PC-3 (cell line): ENCODE measurements around the gene INAFM2. TPM values are rescaled to one million over a fixed set of nuclear protein-coding genes. Genes with fewer than 3 reads are reported as not detected.

Experiments used
- ATAC-seq: fragments of 200-7000 bp; cut with Tn5 transposase; 2 replicates; pipeline ENCODE4 v1.9.1; 2020; ENCODE audit warnings: mild to moderate bottlenecking, moderate library complexity
- BruUV-seq: library from RNA; stranded (reverse); fragments of 400-500 nt; replicated peaks from 2 replicates; lab custom pipeline; 2021; lab: Mats Ljungman, UMichigan
- CTCF ChIA-PET: fragments of 300-600 bp; sonication (Branson Sonifier 250); formaldehyde crosslinking; loops from one replicate; lab custom pipeline; 2022; ENCODE audit warnings: antibody characterized with exemption; lab: Charles Lee
- POLR2A ChIA-PET: fragments of 300-600 bp; sonication (Branson Sonifier 250); formaldehyde crosslinking; loops from one replicate; lab custom pipeline; 2022; ENCODE audit warnings: antibody characterized with exemption; ENCODE audit not compliant: unreplicated experiment; lab: Charles Lee
- DNase-seq: peaks from one replicate; pipeline ENCODE4 v3.0.0-alpha.2; 2015
- H2AFZ ChIP-seq: fragments of 300-600 bp; sonication (generic); 2 replicates; pipeline ENCODE4 v1.6.0; 2016; ENCODE audit warnings: antibody characterized with exemption, low read length
- H3F3A ChIP-seq: fragments of 300-600 bp; sonication (generic); one replicate; pipeline ENCODE4 v1.6.0; 2017; ENCODE audit warnings: antibody characterized with exemption, low read length, control low read depth, mild to moderate bottlenecking; ENCODE audit not compliant: unreplicated experiment
- H3K27ac ChIP-seq: fragments of 300-600 bp; sonication (generic); 2 replicates; pipeline ENCODE4 v1.5.1; 2016; ENCODE audit warnings: mild to moderate bottlenecking, low read length
- H3K27me3 ChIP-seq: fragments of 300-600 bp; sonication (generic); 2 replicates; pipeline ENCODE4 v1.6.1; 2016; ENCODE audit warnings: low read length, mixed read lengths
- H3K36me3 ChIP-seq: fragments of 300-600 bp; sonication (generic); 2 replicates; pipeline ENCODE4 v1.6.1; 2016; ENCODE audit warnings: low read depth, mixed run types, low read length, mixed read lengths
- H3K4me1 ChIP-seq: fragments of 300-600 bp; sonication (generic); 2 replicates; pipeline ENCODE4 v1.5.1; 2016; ENCODE audit warnings: low read length; ENCODE audit not compliant: insufficient read depth
- H3K4me2 ChIP-seq: fragments of 300-600 bp; sonication (generic); 2 replicates; pipeline ENCODE4 v1.6.0; 2016; ENCODE audit warnings: low read length
- H3K4me3 ChIP-seq: fragments of 300-600 bp; sonication (generic); 2 replicates; pipeline ENCODE4 v1.5.1; 2016; ENCODE audit warnings: mild to moderate bottlenecking, low read length, mixed read lengths
- H3K79me2 ChIP-seq: fragments of 300-600 bp; sonication (generic); 2 replicates; pipeline ENCODE4 v1.6.1; 2017; ENCODE audit warnings: low read length, mixed read lengths
- H3K9ac ChIP-seq: fragments of 300-600 bp; sonication (generic); 2 replicates; pipeline ENCODE4 v1.6.0; 2016; ENCODE audit warnings: mild to moderate bottlenecking, low read length
- H3K9me2 ChIP-seq: fragments of 300-600 bp; sonication (generic); replicated peaks from 2 replicates; pipeline ENCODE4 v1.6.1; 2016; ENCODE audit warnings: mixed run types, low read length, mixed read lengths
- H3K9me3 ChIP-seq: fragments of 300-600 bp; sonication (generic); 2 replicates; pipeline ENCODE4 v1.6.1; 2016; ENCODE audit warnings: low read length, mixed read lengths
- H4K20me1 ChIP-seq: fragments of 300-600 bp; sonication (generic); 2 replicates; pipeline ENCODE4 v1.6.1; 2016; ENCODE audit warnings: low read length, mixed read lengths
- EZH2 ChIP-seq: fragments of 300-600 bp; sonication (generic); IDR thresholded peaks from one replicate; pipeline ENCODE4 v1.6.1; 2017; ENCODE audit warnings: antibody characterized with exemption, mild to moderate bottlenecking, low read length; ENCODE audit not compliant: unreplicated experiment
- EZH2phosphoT487 ChIP-seq: fragments of 300-600 bp; sonication (generic); IDR thresholded peaks from 2 replicates; pipeline ENCODE4 v1.6.1; 2018; ENCODE audit warnings: mild to moderate bottlenecking, antibody characterized with exemption, low read length, borderline replicate concordance
- intact Hi-C: fragments of 100-400 bp; cut with micrococcal nuclease; formaldehyde crosslinking; loops from 2 replicates; pipeline ENCODE4 v1.9.0; 2023
- total RNA-seq: library from RNA; depleted of rRNA; stranded (reverse); fragments of >200 nt; gene quantifications from 2 replicates; pipeline ENCODE4 v1.2.3, GENCODE V29; 2014
- TF ChIP-seq, protein P1 (sequence below): fragments of 300-600 bp; sonication (generic); conservative IDR thresholded peaks from 2 replicates; pipeline ENCODE4 v1.5.1; 2017; ENCODE audit warnings: antibody characterized with exemption, low read depth, mild to moderate bottlenecking, low read length

Gene INAFM2
- total RNA-seq, 1 experiment from 2014 or later, result 22.1 TPM

DNA sequence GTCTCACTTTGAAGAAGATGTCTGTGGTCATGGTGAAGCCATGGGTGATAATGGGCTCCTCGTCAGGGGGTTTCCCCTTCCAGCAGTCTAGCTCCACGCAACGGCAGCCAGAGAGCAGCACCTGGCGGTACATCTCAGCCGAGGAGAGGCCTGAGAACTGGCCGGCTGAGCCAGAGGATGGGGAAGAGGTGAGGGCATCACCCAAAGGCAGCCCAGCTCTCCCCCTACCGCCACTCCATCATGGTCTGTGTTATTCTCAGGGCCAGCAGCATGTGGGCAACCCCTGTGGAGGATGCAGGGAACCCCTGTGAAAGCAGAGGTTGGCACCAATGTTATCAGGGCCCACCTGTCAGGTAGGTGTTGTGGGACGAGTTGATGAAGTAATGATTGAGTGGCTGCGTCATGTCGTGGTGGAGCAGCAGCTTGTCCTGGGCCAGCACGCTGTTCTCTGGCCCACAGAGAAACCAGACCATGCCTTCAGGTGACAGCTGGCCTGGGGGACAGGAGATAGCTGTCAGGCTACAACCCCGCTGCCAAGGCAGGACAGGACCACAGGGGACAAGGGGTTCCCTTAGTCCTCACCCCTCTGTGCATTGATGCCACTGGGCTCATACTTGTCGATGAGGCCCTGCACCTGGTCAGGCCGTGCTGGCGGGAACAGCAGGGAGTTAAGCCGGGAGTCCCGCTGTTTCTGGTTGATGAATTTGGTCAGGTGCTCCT is 25.1 kb upstream of the INAFM2 start:
- Histone ChIP-seq H3K79me2 (no peaks in the 10 kb centered on the region), H3K36me3 (no peaks in the 10 kb centered on the region), H4K20me1 (no peaks in the 10 kb centered on the region), H2AFZ (no peak overlapping the region), H3K4me1 (no peaks in the 10 kb centered on the region), H3K4me2 (no peak overlapping the region), H3K9me3 (no peaks in the 10 kb centered on the region), H3K27me3 (no peaks in the 10 kb centered on the region), H3K4me3 (no peak overlapping the region), H3K9ac (no peak overlapping the region), H3K27ac (no peak overlapping the region), H3K9me2 (no peaks in the 10 kb centered on the region), H3F3A (no peaks in the 10 kb centered on the region)
- BruUV-seq, result no TSS peak
- ChIA-PET POLR2A (no interaction called here), CTCF (interaction anchor here (0.6 kb wide), 1 partner anchor 23 kb away, joined by 3 read pairs; no protein-coding TSS in a partner anchor)
- intact Hi-C loops, result no loop called here
- no peak for DNase-seq
- TF ChIP-seq EZH2, result no peak
- TF ChIP-seq EZH2phosphoT487, result no peak
- TF ChIP-seq, protein P1, sequence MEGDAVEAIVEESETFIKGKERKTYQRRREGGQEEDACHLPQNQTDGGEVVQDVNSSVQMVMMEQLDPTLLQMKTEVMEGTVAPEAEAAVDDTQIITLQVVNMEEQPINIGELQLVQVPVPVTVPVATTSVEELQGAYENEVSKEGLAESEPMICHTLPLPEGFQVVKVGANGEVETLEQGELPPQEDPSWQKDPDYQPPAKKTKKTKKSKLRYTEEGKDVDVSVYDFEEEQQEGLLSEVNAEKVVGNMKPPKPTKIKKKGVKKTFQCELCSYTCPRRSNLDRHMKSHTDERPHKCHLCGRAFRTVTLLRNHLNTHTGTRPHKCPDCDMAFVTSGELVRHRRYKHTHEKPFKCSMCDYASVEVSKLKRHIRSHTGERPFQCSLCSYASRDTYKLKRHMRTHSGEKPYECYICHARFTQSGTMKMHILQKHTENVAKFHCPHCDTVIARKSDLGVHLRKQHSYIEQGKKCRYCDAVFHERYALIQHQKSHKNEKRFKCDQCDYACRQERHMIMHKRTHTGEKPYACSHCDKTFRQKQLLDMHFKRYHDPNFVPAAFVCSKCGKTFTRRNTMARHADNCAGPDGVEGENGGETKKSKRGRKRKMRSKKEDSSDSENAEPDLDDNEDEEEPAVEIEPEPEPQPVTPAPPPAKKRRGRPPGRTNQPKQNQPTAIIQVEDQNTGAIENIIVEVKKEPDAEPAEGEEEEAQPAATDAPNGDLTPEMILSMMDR, result no peak
- no peak for ATAC-seq

DNA sequence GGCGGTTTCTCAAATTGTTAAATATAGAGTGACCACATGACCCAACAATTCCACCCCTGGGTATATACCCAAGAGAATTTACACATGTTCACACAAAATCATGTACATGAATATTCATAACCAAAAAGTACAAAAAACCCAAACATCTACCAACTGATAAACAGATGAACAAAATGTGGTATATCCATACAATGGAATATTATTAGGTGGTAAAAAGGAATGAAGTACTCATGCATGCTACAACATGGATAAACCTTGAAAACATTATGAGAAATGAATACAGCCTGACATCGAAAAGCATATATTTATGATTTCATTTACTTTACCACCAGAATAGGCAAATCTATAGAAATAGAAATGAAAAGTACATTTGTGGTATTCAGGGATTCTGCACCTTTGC is 23.1 kb upstream of the INAFM2 start:
- TF ChIP-seq EZH2 (no peak), EZH2phosphoT487 (no peak)
- TF ChIP-seq, protein P1, result no peak
- Histone ChIP-seq H3K9me2 (no peaks in the 10 kb centered on the region), H4K20me1 (no peaks in the 10 kb centered on the region), H3K79me2 (no peaks in the 10 kb centered on the region), H3K27me3 (no peaks in the 10 kb centered on the region), H3K9me3 (no peaks in the 10 kb centered on the region), H2AFZ (no peak overlapping the region), H3K27ac (no peak overlapping the region), H3F3A (no peaks in the 10 kb centered on the region), H3K4me2 (no peak overlapping the region), H3K36me3 (no peaks in the 10 kb centered on the region), H3K9ac (no peak overlapping the region), H3K4me1 (no peaks in the 10 kb centered on the region), H3K4me3 (no peak overlapping the region)
- no peak for DNase-seq
- no TSS peak for BruUV-seq
- ATAC-seq, result no peak
- ChIA-PET CTCF (interaction anchor here (1.1 kb wide), 1 partner anchor 21 kb away, joined by 3 read pairs; no protein-coding TSS in a partner anchor), POLR2A (no interaction called here)
- intact Hi-C loops, result no loop called here

- intact Hi-C loops, result no loop called here
- H3K36me3 ChIP-seq, result no peaks in the 10 kb centered on the region
- H2AFZ ChIP-seq, result no peak overlapping the region
- ATAC-seq (no peak), DNase-seq (no peak)
- no peaks in the 10 kb centered on the region for H3K79me2 ChIP-seq
- H3K4me2 ChIP-seq, result no peak overlapping the region
- H3F3A ChIP-seq, result no peaks in the 10 kb centered on the region
- no peaks in the 10 kb centered on the region for H3K27me3 ChIP-seq
- no peak overlapping the region for H3K4me3 ChIP-seq
- CTCF ChIA-PET, result interaction anchor here (1.1 kb wide), 1 partner anchor 22 kb away, joined by 3 read pairs; no protein-coding TSS in a partner anchor
- no peaks in the 10 kb centered on the region for H3K9me3 ChIP-seq
- no TSS peak for BruUV-seq
- no peaks in the 10 kb centered on the region for H3K4me1 ChIP-seq
- H3K9ac ChIP-seq, result no peak overlapping the region
- no peak for TF ChIP-seq EZH2
- TF ChIP-seq, protein P1, result no peak
- no peak for TF ChIP-seq EZH2phosphoT487
- H4K20me1 ChIP-seq, result no peaks in the 10 kb centered on the region
- POLR2A ChIA-PET, result no interaction called here
- no peaks in the 10 kb centered on the region for H3K9me2 ChIP-seq
- no peak overlapping the region for H3K27ac ChIP-seq
Measured at GRCh38 chr15:40300771-40301170, 22.7 kb upstream of the INAFM2 start.
